HEK293 (cell line): ENCODE measurements around the gene TMEM229B.
A peak's percentile ranks its signal among the peaks of the same experiment; 100 is the strongest.

Experiments used
- CTCF ChIA-PET: fragments of 350-600 bp; formaldehyde crosslinking; extraction: SDS; loops from one replicate; lab custom pipeline; 2021; ENCODE audit warnings: antibody characterized with exemption; lab: Yijun Ruan, JAX
- POLR2A ChIA-PET: fragments of 300-600 bp; formaldehyde crosslinking; extraction: SDS; loops from one replicate; lab custom pipeline; 2020; ENCODE audit warnings: antibody characterized with exemption, inconsistent platforms; lab: Yijun Ruan, JAX
- H3K27ac ChIP-seq: fragments of 200-500 bp; sonication (Bioruptor generic); 2 replicates; pipeline ENCODE4 v1.5.1; 2014; ENCODE audit warnings: low read depth, low read length, control low read depth, inconsistent platforms; ENCODE audit errors: extremely low read depth
- H3K36me3 ChIP-seq, 2 experiments: fragments of 200-500 bp in 1 of 2; sonication (Bioruptor generic) in 1 of 2; 1 replicate in 1 of 2; 2 replicates in 1 of 2; pipeline ENCODE4 v1.5.1; 2014 to 2017; ENCODE audit warnings: inconsistent platforms in 2 of 2, low read length in 2 of 2; ENCODE audit not compliant: control insufficient read depth in 2 of 2, insufficient read depth in 1 of 2
- H3K4me1 ChIP-seq: fragments of 200-500 bp; sonication (Bioruptor generic); 2 replicates; pipeline ENCODE4 v1.5.1; 2014; ENCODE audit warnings: mild to moderate bottlenecking, low read length, inconsistent platforms; ENCODE audit not compliant: control insufficient read depth, insufficient read depth
- H3K4me3 ChIP-seq: 2 replicates; pipeline ENCODE4 v1.5.1; 2011; ENCODE audit warnings: low read depth, mild to moderate bottlenecking, control low read depth, low read length, moderate library complexity
- H3K9me3 ChIP-seq: fragments of 200-500 bp; sonication (Bioruptor generic); 2 replicates; pipeline ENCODE4 v1.5.1; 2014; ENCODE audit warnings: low read depth, low read length, inconsistent platforms; ENCODE audit not compliant: control insufficient read depth, insufficient read depth
- FEZF1 ChIP-seq: fragments of 450-650 bp; formaldehyde crosslinking; IDR thresholded peaks from 2 replicates; pipeline ENCODE4 v1.5.1; 2016; ENCODE audit warnings: missing biosample characterization, missing genetic modification characterization
- KLF16 ChIP-seq: fragments of 450-650 bp; formaldehyde crosslinking; IDR thresholded peaks from 2 replicates; pipeline ENCODE4 v1.5.1; 2017; ENCODE audit warnings: missing biosample characterization, missing genetic modification characterization
- MZF1 ChIP-seq: fragments of 450-650 bp; formaldehyde crosslinking; IDR thresholded peaks from 2 replicates; pipeline ENCODE4 v1.5.1; 2017; ENCODE audit warnings: missing biosample characterization, missing genetic modification characterization, borderline replicate concordance
- WT1 ChIP-seq: fragments of 450-650 bp; formaldehyde crosslinking; IDR thresholded peaks from 2 replicates; pipeline ENCODE4 v1.5.1; 2016; ENCODE audit warnings: missing biosample characterization, missing genetic modification characterization
- ZBTB17 ChIP-seq: fragments of 450-650 bp; formaldehyde crosslinking; IDR thresholded peaks from 2 replicates; pipeline ENCODE4 v1.5.1; 2016; ENCODE audit warnings: missing biosample characterization, missing genetic modification characterization
- ZBTB48 ChIP-seq: fragments of 450-650 bp; formaldehyde crosslinking; IDR thresholded peaks from 2 replicates; pipeline ENCODE4 v1.5.1; 2016; ENCODE audit warnings: missing biosample characterization, missing genetic modification characterization
- ZBTB7A ChIP-seq: fragments of 450-650 bp; formaldehyde crosslinking; IDR thresholded peaks from 2 replicates; pipeline ENCODE4 v1.5.1; 2016; ENCODE audit warnings: low read depth, missing biosample characterization, missing genetic modification characterization
- ZBTB8A ChIP-seq: fragments of 450-650 bp; formaldehyde crosslinking; IDR thresholded peaks from 2 replicates; pipeline ENCODE4 v1.5.1; 2016; ENCODE audit warnings: missing biosample characterization, missing genetic modification characterization
- ZFP37 ChIP-seq: fragments of 450-650 bp; formaldehyde crosslinking; IDR thresholded peaks from 2 replicates; pipeline ENCODE4 v1.5.1; 2016; ENCODE audit warnings: missing biosample characterization, missing genetic modification characterization
- ZNF121 ChIP-seq: fragments of 450-650 bp; formaldehyde crosslinking; IDR thresholded peaks from 2 replicates; pipeline ENCODE4 v1.5.1; 2016; ENCODE audit warnings: missing biosample characterization, missing genetic modification characterization
- ZNF239 ChIP-seq: fragments of 450-650 bp; formaldehyde crosslinking; IDR thresholded peaks from 2 replicates; pipeline ENCODE4 v1.5.1; 2016; ENCODE audit warnings: missing biosample characterization, missing genetic modification characterization
- ZNF366 ChIP-seq: fragments of 450-650 bp; formaldehyde crosslinking; conservative IDR thresholded peaks from 2 replicates; pipeline ENCODE4 v1.5.1; 2016; ENCODE audit warnings: missing biosample characterization, missing genetic modification characterization
- ZNF37A ChIP-seq: fragments of 450-650 bp; IDR thresholded peaks from 2 replicates; pipeline ENCODE4 v1.5.1; 2018; ENCODE audit warnings: missing biosample characterization, missing genetic modification characterization
- ZNF404 ChIP-seq: fragments of 450-650 bp; formaldehyde crosslinking; IDR thresholded peaks from 2 replicates; pipeline ENCODE4 v1.5.1; 2017; ENCODE audit warnings: missing biosample characterization, missing genetic modification characterization
- ZNF48 ChIP-seq: fragments of 450-650 bp; formaldehyde crosslinking; IDR thresholded peaks from 2 replicates; pipeline ENCODE4 v1.5.1; 2016; ENCODE audit warnings: missing biosample characterization, missing genetic modification characterization
- ZNF555 ChIP-seq: fragments of 450-650 bp; formaldehyde crosslinking; conservative IDR thresholded peaks from 2 replicates; pipeline ENCODE4 v1.5.1; 2017; ENCODE audit warnings: missing biosample characterization, mild to moderate bottlenecking, missing genetic modification characterization, inconsistent platforms
- ZNF600 ChIP-seq: fragments of 450-650 bp; formaldehyde crosslinking; IDR thresholded peaks from 2 replicates; pipeline ENCODE4 v1.5.1; 2016; ENCODE audit warnings: missing biosample characterization, missing genetic modification characterization
- ZNF670 ChIP-seq: fragments of 450-650 bp; formaldehyde crosslinking; IDR thresholded peaks from 2 replicates; pipeline ENCODE4 v1.5.1; 2016; ENCODE audit warnings: missing biosample characterization, missing genetic modification characterization, low read depth
- ZNF747 ChIP-seq: fragments of 450-650 bp; formaldehyde crosslinking; IDR thresholded peaks from 2 replicates; pipeline ENCODE4 v1.5.1; 2016; ENCODE audit warnings: missing biosample characterization, missing genetic modification characterization
- ZXDB ChIP-seq: fragments of 450-650 bp; formaldehyde crosslinking; IDR thresholded peaks from 2 replicates; pipeline ENCODE4 v1.5.1; 2016; ENCODE audit warnings: missing biosample characterization, missing genetic modification characterization
- TF ChIP-seq, protein P1 (sequence below): fragments of 450-650 bp; IDR thresholded peaks from 2 replicates; pipeline ENCODE4 v1.5.1; 2018; ENCODE audit warnings: missing biosample characterization, missing genetic modification characterization
- TF ChIP-seq, protein P2 (sequence below): fragments of 450-650 bp; formaldehyde crosslinking; IDR thresholded peaks from 2 replicates; pipeline ENCODE4 v1.5.1; 2017; ENCODE audit warnings: missing biosample characterization, missing genetic modification characterization
- TF ChIP-seq, protein P3 (sequence below): fragments of 450-650 bp; formaldehyde crosslinking; IDR thresholded peaks from 2 replicates; pipeline ENCODE4 v1.5.1; 2016; ENCODE audit warnings: missing biosample characterization, missing genetic modification characterization
- TF ChIP-seq, protein P4 (sequence below): fragments of 450-650 bp; formaldehyde crosslinking; IDR thresholded peaks from 2 replicates; pipeline ENCODE4; 2016; ENCODE audit warnings: missing biosample characterization, missing genetic modification characterization
- TF ChIP-seq, protein P5 (sequence below): fragments of 450-650 bp; formaldehyde crosslinking; IDR thresholded peaks from 2 replicates; pipeline ENCODE4 v1.5.1; 2016; ENCODE audit warnings: missing biosample characterization, missing genetic modification characterization

The TMEM229B gene

DNA sequence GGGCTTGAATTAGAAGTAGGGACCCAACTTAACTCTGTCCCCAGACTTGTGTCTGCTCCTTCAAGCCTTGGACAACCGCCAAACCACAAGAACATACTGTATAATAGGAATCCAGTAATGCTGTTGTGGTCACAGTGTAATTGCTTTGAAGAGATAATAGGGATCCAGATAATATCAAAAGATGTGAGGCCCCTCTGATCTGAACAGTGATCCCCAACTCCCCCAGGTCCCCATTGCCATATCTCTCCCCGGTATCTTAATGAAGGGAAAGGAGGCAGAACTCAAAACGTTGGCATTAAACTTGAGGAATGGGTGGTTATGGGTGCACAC is 36.1 kb upstream of the TMEM229B start:
- H3K9me3 ChIP-seq: no peaks in the 10 kb centered on the region
- CTCF ChIA-PET: interaction anchor here (0.7 to 6.1 kb wide), 6 partner anchors 10 to 986 kb away, joined by 3 to 143 read pairs (median 4); no protein-coding TSS in a partner anchor
- H3K36me3 ChIP-seq: no peaks in the 10 kb centered on the region
- no peak overlapping the region for H3K27ac ChIP-seq
- H3K4me1 ChIP-seq: peaks cover 6% of the 10 kb centered on the region
- TF ChIP-seq FEZF1: no peak
- TF ChIP-seq ZNF747 (tag by site-specific recombination): no peak
- TF ChIP-seq, protein P1, sequence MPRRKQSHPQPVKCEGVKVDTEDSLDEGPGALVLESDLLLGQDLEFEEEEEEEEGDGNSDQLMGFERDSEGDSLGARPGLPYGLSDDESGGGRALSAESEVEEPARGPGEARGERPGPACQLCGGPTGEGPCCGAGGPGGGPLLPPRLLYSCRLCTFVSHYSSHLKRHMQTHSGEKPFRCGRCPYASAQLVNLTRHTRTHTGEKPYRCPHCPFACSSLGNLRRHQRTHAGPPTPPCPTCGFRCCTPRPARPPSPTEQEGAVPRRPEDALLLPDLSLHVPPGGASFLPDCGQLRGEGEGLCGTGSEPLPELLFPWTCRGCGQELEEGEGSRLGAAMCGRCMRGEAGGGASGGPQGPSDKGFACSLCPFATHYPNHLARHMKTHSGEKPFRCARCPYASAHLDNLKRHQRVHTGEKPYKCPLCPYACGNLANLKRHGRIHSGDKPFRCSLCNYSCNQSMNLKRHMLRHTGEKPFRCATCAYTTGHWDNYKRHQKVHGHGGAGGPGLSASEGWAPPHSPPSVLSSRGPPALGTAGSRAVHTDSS (tag by site-specific recombination): no peak
- TF ChIP-seq, protein P2, sequence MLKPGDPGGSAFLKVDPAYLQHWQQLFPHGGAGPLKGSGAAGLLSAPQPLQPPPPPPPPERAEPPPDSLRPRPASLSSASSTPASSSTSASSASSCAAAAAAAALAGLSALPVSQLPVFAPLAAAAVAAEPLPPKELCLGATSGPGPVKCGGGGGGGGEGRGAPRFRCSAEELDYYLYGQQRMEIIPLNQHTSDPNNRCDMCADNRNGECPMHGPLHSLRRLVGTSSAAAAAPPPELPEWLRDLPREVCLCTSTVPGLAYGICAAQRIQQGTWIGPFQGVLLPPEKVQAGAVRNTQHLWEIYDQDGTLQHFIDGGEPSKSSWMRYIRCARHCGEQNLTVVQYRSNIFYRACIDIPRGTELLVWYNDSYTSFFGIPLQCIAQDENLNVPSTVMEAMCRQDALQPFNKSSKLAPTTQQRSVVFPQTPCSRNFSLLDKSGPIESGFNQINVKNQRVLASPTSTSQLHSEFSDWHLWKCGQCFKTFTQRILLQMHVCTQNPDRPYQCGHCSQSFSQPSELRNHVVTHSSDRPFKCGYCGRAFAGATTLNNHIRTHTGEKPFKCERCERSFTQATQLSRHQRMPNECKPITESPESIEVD (tag by site-specific recombination): no peak
- TF ChIP-seq ZNF366 (tag by site-specific recombination): peak; percentile 37; the same call in 1 of the 2 replicates
- TF ChIP-seq ZBTB8A (tag by site-specific recombination): no peak
- TF ChIP-seq ZBTB7A (tag by site-specific recombination): no peak
- 0 out of 2 replicates have a peak, but pooled peaks have one; percentile 44 for TF ChIP-seq ZBTB48 (tag by site-specific recombination)
- TF ChIP-seq ZNF37A (tag by site-specific recombination): no peak
- TF ChIP-seq ZFP37 (tag by site-specific recombination): no peak
- peak; percentile 89 for TF ChIP-seq MZF1 (tag by site-specific recombination)
- TF ChIP-seq ZNF555: no peak
- TF ChIP-seq ZNF48 (tag by site-specific recombination): no peak
- TF ChIP-seq ZNF404 (tag by site-specific recombination): no peak
- TF ChIP-seq, protein P3, sequence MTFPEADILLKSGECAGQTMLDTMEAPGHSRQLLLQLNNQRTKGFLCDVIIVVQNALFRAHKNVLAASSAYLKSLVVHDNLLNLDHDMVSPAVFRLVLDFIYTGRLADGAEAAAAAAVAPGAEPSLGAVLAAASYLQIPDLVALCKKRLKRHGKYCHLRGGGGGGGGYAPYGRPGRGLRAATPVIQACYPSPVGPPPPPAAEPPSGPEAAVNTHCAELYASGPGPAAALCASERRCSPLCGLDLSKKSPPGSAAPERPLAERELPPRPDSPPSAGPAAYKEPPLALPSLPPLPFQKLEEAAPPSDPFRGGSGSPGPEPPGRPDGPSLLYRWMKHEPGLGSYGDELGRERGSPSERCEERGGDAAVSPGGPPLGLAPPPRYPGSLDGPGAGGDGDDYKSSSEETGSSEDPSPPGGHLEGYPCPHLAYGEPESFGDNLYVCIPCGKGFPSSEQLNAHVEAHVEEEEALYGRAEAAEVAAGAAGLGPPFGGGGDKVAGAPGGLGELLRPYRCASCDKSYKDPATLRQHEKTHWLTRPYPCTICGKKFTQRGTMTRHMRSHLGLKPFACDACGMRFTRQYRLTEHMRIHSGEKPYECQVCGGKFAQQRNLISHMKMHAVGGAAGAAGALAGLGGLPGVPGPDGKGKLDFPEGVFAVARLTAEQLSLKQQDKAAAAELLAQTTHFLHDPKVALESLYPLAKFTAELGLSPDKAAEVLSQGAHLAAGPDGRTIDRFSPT (tag by site-specific recombination): peak; percentile 47; the same call in 1 of the 2 replicates
- POLR2A ChIA-PET: interaction anchor here (0.5 to 0.9 kb wide), 2 partner anchors 8 to 115 kb away, joined by 4 to 6 read pairs; partner anchors contain the start of gene PLEKHH1
- no peak overlapping the region for H3K4me3 ChIP-seq

DNA sequence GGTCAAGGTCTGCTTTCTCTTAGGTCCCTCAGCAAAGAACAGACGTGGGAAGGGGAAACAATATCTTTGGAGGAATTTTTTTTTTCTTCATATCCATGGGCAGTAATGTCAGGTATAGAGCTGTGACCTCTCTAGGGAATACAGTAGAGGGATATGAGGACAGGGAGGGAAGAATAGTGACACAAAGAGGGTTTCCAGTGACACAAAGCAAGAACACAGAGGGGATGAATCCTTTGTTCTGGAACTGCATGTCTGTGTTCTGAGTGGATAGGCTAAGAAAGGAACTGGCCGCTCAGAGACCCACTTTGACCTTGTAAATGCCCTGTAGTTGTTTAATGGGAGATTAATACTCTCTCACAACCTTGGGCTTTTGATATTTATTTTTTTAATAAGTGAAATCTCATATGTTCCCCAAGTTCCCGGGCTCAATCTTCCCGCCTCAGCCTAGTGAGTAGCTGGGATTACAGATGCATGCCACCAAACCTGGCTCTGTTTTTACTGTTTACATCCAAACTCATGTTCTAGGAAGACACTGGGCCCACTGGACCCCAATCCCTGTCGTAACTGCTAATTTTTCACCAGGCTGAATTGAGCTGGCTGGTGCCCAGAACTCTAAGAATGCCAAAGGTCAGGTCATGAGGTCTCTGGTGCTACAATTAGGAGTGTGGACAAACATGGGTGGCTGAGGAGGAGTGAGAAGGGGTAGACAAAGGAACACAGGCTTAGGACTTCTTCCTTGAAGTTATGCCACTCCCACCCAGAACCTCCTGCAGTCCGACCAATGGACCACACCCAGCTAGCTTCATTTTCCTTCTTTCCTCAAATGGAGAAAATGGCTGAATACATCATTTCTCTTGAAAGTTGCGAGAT is 35.5 kb upstream of the TMEM229B start:
- no peaks in the 10 kb centered on the region for H3K36me3 ChIP-seq
- CTCF ChIA-PET: interaction anchor here (0.7 to 6.1 kb wide), 7 partner anchors 10 to 986 kb away, joined by 3 to 143 read pairs (median 4); no protein-coding TSS in a partner anchor
- peaks cover 6% of the 10 kb centered on the region for H3K4me1 ChIP-seq
- H3K4me3 ChIP-seq: no peak overlapping the region
- POLR2A ChIA-PET: interaction anchor here (0.5 to 0.9 kb wide), 2 partner anchors 9 to 116 kb away, joined by 4 to 6 read pairs; partner anchors contain the start of gene PLEKHH1
- no peak overlapping the region; the same call in 1 of the 2 replicates for H3K27ac ChIP-seq
- no peaks in the 10 kb centered on the region for H3K9me3 ChIP-seq
- TF ChIP-seq ZBTB48 (tag by site-specific recombination): no peak
- TF ChIP-seq ZXDB (tag by site-specific recombination): no peak
- TF ChIP-seq KLF16: no peak
- TF ChIP-seq, protein P4, sequence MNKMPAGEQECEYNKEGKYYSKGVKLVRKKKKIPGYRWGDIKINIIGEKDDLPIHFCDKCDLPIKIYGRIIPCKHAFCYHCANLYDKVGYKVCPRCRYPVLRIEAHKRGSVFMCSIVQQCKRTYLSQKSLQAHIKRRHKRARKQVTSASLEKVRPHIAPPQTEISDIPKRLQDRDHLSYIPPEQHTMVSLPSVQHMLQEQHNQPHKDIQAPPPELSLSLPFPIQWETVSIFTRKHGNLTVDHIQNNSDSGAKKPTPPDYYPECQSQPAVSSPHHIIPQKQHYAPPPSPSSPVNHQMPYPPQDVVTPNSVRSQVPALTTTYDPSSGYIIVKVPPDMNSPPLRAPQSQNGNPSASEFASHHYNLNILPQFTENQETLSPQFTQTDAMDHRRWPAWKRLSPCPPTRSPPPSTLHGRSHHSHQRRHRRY (tag by site-specific recombination): no peak
- no peak for TF ChIP-seq ZBTB17
- no peak for TF ChIP-seq ZNF670 (tag by site-specific recombination)
- no peak for TF ChIP-seq WT1
- TF ChIP-seq ZNF239: no peak
- no peak for TF ChIP-seq ZNF121 (tag by site-specific recombination)
- TF ChIP-seq ZNF600: no peak
- TF ChIP-seq, protein P5, sequence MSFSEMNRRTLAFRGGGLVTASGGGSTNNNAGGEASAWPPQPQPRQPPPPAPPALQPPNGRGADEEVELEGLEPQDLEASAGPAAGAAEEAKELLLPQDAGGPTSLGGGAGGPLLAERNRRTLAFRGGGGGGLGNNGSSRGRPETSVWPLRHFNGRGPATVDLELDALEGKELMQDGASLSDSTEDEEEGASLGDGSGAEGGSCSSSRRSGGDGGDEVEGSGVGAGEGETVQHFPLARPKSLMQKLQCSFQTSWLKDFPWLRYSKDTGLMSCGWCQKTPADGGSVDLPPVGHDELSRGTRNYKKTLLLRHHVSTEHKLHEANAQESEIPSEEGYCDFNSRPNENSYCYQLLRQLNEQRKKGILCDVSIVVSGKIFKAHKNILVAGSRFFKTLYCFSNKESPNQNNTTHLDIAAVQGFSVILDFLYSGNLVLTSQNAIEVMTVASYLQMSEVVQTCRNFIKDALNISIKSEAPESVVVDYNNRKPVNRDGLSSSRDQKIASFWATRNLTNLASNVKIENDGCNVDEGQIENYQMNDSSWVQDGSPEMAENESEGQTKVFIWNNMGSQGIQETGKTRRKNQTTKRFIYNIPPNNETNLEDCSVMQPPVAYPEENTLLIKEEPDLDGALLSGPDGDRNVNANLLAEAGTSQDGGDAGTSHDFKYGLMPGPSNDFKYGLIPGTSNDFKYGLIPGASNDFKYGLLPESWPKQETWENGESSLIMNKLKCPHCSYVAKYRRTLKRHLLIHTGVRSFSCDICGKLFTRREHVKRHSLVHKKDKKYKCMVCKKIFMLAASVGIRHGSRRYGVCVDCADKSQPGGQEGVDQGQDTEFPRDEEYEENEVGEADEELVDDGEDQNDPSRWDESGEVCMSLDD (tag by site-specific recombination): no peak
